HepG2 (cell line): ENCODE data around the gene TAB2. TPM values are rescaled to one million over a fixed set of nuclear protein-coding genes. Genes with fewer than 3 reads are reported as not detected.

Experiments
- ARID2 ChIP-seq: sonication (generic); formaldehyde crosslinking; IDR thresholded peaks from 2 replicates; pipeline ENCODE4 v1.8.1; 2022; ENCODE audit warnings: mild to moderate bottlenecking, missing genetic modification reagents, borderline replicate concordance
- ARID3A ChIP-seq: IDR thresholded peaks from 2 replicates; pipeline ENCODE4 v1.6.1; 2012; ENCODE audit warnings: low read depth, low read length, improper control_type of control experiment
- KLF11 ChIP-seq: IDR thresholded peaks from 2 replicates; pipeline ENCODE4 v1.6.1; 2016; ENCODE audit warnings: missing compliant biosample characterization
- MBD4 ChIP-seq: IDR thresholded peaks from 2 replicates; pipeline ENCODE4 v1.6.1; 2012; ENCODE audit warnings: low read length, inconsistent platforms, borderline replicate concordance
- MBNL3 ChIP-seq: fragments of 250-450 bp; sonication (Bioruptor Pico); conservative IDR thresholded peaks from 2 replicates; pipeline ENCODE4 v1.8.0; 2022; ENCODE audit warnings: mild to moderate bottlenecking, inconsistent platforms
- MED1 ChIP-seq: sonication (generic); formaldehyde crosslinking; IDR thresholded peaks from 2 replicates; pipeline ENCODE4 v1.4.0; 2020; ENCODE audit warnings: missing genetic modification reagents
- NFE2L1 ChIP-seq: sonication (generic); formaldehyde crosslinking; IDR thresholded peaks from 2 replicates; pipeline ENCODE4 v1.4.0; 2020; ENCODE audit warnings: missing genetic modification reagents, mild to moderate bottlenecking, borderline replicate concordance
- NKX3-1 ChIP-seq: sonication (generic); formaldehyde crosslinking; IDR thresholded peaks from 2 replicates; pipeline ENCODE4 v1.5.0; 2020; ENCODE audit warnings: missing genetic modification reagents
- SMAD1 ChIP-seq: sonication (generic); formaldehyde crosslinking; IDR thresholded peaks from 2 replicates; pipeline ENCODE4 v1.4.0; 2020; ENCODE audit warnings: missing genetic modification reagents, low read depth, mild to moderate bottlenecking, borderline replicate concordance
- ZNF30 ChIP-seq: sonication (generic); formaldehyde crosslinking; IDR thresholded peaks from 2 replicates; pipeline ENCODE4 v1.5.0; 2020; ENCODE audit warnings: mild to moderate bottlenecking, missing genetic modification reagents
- ZNF430 ChIP-seq: sonication (generic); formaldehyde crosslinking; IDR thresholded peaks from 2 replicates; pipeline ENCODE4 v1.9.0; 2021; ENCODE audit warnings: mild to moderate bottlenecking, missing genetic modification reagents
- ZNF563 ChIP-seq: sonication (generic); formaldehyde crosslinking; IDR thresholded peaks from 2 replicates; pipeline ENCODE4 v1.8.0; 2022; ENCODE audit warnings: mild to moderate bottlenecking, moderate library complexity, missing genetic modification reagents
- ZSCAN20 ChIP-seq: sonication (generic); formaldehyde crosslinking; IDR thresholded peaks from 2 replicates; pipeline ENCODE4 v1.4.0; 2020; ENCODE audit warnings: missing genetic modification reagents, mild to moderate bottlenecking, borderline replicate concordance
- polyA plus RNA-seq, 8 experiments: library from polyadenylated mRNA; depleted of rRNA in 3 of 8; stranded (reverse) in 7 of 8; unstranded in 1 of 8; fragments of >200 nt; fragmentation: Illumina TruSeq in 4 of 8; extraction: Trizol in 4 of 8; gene quantifications; 2 replicates each; pipeline versions ENCODE4 v1.2.1 to v1.2.3, GENCODE V29; 2011 to 2016; ENCODE audit warnings: low read depth in 4 of 8, missing spikeins in 1 of 8, mixed read lengths in 1 of 8; ENCODE audit not compliant: insufficient read depth in 1 of 8
- total RNA-seq, 5 experiments: library from RNA; depleted of rRNA; stranded (reverse); fragments of >200 nt; fragmentation: Illumina TruSeq; extraction: Trizol; gene quantifications; 2 replicates each; pipeline ENCODE4 v1.2.3, GENCODE V29; 2016; ENCODE audit warnings: low read depth in 1 of 5
- TF ChIP-seq, protein P1 (sequence below), 2 experiments: sonication (generic) in 1 of 2; formaldehyde crosslinking in 1 of 2; IDR thresholded peaks; 2 replicates each; pipeline versions ENCODE4 v1.6.1 to v1.9.0; 2014 to 2022; ENCODE audit warnings: antibody characterized with exemption in 1 of 2, borderline replicate concordance in 1 of 2, inconsistent platforms in 1 of 2, low read depth in 1 of 2, missing genetic modification reagents in 1 of 2
- TF ChIP-seq, protein P2 (sequence below): sonication (generic); formaldehyde crosslinking; IDR thresholded peaks from 2 replicates; pipeline ENCODE4 v1.9.0; 2021; ENCODE audit warnings: missing genetic modification reagents, borderline replicate concordance

Gene TAB2
- total and polyA plus RNA-seq, 2 of the 13 experiments (the other 11 are each of a cell fraction or from before 2014, with no cell fraction given) = 23.7 to 50.2 TPM

GRCh38 chr6:149316740-149317643 lies 520 bp upstream of the TAB2 start (continued):
- TF ChIP-seq, protein P1, sequence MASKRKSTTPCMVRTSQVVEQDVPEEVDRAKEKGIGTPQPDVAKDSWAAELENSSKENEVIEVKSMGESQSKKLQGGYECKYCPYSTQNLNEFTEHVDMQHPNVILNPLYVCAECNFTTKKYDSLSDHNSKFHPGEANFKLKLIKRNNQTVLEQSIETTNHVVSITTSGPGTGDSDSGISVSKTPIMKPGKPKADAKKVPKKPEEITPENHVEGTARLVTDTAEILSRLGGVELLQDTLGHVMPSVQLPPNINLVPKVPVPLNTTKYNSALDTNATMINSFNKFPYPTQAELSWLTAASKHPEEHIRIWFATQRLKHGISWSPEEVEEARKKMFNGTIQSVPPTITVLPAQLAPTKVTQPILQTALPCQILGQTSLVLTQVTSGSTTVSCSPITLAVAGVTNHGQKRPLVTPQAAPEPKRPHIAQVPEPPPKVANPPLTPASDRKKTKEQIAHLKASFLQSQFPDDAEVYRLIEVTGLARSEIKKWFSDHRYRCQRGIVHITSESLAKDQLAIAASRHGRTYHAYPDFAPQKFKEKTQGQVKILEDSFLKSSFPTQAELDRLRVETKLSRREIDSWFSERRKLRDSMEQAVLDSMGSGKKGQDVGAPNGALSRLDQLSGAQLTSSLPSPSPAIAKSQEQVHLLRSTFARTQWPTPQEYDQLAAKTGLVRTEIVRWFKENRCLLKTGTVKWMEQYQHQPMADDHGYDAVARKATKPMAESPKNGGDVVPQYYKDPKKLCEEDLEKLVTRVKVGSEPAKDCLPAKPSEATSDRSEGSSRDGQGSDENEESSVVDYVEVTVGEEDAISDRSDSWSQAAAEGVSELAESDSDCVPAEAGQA (IDR thresholded peaks at IDR 0.05; ENCODE audit: low read depth) = peak; percentile 93
- TF ChIP-seq, protein P1 (CRISPR knock-in tag; IDR thresholded peaks at IDR 0.05; ENCODE audit: borderline replicate concordance) = no peak
- TF ChIP-seq MBD4 = no peak
- no peak for TF ChIP-seq ZNF30 (CRISPR knock-in tag)
- no peak; the same call in 1 of the 2 replicates for TF ChIP-seq ZSCAN20 (CRISPR knock-in tag)
- no peak for TF ChIP-seq ARID2 (CRISPR knock-in tag)
- no peak for TF ChIP-seq NKX3-1
- no peak; the same call in 1 of the 2 replicates for TF ChIP-seq ZNF430 (CRISPR knock-in tag)
- TF ChIP-seq ARID3A = no peak
- TF ChIP-seq, protein P2, sequence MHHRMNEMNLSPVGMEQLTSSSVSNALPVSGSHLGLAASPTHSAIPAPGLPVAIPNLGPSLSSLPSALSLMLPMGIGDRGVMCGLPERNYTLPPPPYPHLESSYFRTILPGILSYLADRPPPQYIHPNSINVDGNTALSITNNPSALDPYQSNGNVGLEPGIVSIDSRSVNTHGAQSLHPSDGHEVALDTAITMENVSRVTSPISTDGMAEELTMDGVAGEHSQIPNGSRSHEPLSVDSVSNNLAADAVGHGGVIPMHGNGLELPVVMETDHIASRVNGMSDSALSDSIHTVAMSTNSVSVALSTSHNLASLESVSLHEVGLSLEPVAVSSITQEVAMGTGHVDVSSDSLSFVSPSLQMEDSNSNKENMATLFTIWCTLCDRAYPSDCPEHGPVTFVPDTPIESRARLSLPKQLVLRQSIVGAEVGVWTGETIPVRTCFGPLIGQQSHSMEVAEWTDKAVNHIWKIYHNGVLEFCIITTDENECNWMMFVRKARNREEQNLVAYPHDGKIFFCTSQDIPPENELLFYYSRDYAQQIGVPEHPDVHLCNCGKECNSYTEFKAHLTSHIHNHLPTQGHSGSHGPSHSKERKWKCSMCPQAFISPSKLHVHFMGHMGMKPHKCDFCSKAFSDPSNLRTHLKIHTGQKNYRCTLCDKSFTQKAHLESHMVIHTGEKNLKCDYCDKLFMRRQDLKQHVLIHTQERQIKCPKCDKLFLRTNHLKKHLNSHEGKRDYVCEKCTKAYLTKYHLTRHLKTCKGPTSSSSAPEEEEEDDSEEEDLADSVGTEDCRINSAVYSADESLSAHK (CRISPR knock-in tag) = no peak
- TF ChIP-seq MED1 (CRISPR knock-in tag) = peak; percentile 21; the same call in 1 of the 2 replicates
- TF ChIP-seq SMAD1 (CRISPR knock-in tag) = 0 out of 2 replicates have a peak, but pooled peaks have one; percentile 23
- TF ChIP-seq KLF11 (CRISPR knock-in tag) = no peak
- peak; percentile 37; the same call in 1 of the 2 replicates for TF ChIP-seq NFE2L1 (CRISPR knock-in tag)
- TF ChIP-seq MBNL3 (CRISPR knock-in tag) = no peak
- TF ChIP-seq ZNF563 (CRISPR knock-in tag) = peak; percentile 67; the same call in 1 of the 2 replicates
